Stimulated activated CD8-positive, alpha-beta memory T cell treated with anti-CD3 and anti-CD28 coated beads, Interleukin-2, amount 100 ng/mL, for 1 hour (primary cell): ENCODE results near the gene KRCC1.

Experiments
- DNase-seq, 2 donors: peaks; one replicate each; pipeline ENCODE4 v3.0.0-alpha.2; 2020; ENCODE audit warnings: low read depth in 2 of 2

The KRCC1 gene

GRCh38 chr2:88055371-88056128, at the start of gene KRCC1:
Gene KRCC1, minus strand, starts transcription at chr2:88055783. Its CDS starts 27,220 bp downstream, at chr2:88028563.
- peak; percentile 87 to 88 for DNase-seq

DNA sequence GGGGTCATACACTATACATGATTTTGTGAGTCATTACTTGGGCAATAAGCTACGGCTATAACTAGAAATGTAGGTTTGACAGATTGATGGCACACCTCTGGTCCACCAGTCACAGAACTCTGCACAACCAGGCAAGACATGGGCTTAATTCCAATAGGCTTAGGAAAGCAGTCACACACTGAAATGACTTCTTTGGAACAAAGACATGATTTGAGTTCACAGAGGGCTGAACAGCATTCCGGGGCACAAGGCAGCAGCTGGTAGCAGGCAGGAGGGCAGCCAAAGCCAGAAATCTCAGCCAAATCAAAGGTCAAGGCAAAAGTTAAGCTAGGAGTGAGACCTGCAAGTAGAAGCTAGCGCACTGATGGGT, 44.9 kb upstream of the KRCC1 start:
- DNase-seq = no peak

DNA sequence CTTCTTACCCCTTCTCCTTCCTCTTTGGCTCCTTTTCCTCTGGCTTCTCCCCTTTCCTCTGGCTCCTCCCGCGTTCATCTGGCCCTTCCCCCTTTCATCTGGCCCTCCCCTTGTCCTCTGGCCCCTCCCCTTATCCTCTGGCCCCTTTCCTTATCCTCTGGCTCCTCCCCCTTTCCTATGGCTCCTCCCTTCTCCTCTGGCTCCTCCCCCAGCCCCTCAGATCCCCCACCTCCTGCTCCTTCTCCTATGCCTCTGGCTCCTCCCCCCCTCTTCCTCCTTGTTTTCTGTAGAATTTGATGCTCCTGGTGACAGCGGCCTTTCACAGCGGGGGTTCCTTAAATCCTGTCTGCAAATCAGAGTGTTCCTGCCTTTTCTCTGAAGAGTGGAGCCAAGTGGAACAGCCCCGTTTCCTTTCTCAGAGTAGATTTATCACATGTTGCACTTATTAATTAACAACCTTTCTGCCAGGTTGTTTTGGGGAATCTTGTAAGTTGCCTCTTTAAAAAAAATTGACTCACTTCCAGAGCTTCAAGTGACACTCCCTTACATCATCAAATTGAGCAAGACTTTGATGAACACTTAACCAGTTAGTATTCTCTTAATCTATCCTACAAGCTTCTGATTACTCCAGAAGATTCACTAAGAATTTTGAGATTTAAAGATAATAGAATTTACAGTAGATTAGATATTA, 44.4 kb upstream of the KRCC1 start:
- no peak for DNase-seq

DNA sequence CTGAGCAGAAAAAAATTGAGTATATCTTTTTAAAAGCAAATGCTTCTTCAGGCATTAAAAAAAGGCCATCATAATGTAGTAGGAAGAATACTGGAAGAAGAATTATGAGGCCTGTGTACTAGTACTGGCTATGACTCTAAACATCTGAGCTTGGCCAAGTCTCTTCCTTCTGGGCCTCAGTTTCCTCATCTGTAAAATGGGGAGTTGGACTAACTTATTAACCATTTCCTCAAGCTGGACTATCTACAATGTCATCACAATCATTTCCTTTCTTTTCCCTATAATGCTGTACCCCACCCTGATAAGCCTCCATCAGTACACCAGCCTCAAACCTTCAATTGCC, 42.9 kb upstream of the KRCC1 start:
- DNase-seq = no peak

DNA sequence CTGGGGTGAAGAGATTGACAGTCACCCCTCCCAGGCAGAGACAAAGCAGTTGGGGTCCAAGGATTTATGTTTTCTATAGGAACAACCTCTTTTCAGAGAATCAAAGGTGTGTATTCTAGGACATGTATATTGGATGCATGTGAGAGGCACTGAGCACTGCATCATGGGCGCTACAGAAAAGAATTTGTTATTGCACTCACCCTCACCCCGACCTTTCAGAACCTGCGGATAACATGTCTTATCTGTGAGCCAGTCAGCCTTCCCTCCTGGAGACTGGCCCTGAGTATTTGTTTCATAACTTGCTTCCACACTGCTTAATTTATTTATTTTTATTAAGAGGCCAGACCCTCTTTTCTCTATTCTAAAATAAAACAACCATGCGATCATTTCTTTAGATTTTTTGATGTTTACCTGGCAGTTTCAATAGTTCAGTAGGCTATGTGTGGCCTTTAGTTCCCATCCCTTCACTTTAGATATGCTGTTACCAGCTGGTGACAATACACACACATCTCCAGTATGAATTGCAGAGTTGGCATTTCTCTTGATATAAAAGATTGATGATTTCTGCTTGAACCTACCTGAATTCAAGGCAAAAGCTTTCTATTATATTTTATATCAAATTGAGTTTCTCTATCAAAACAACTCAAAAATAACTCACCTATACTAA, 42.4 kb upstream of the KRCC1 start:
- no peak for DNase-seq

DNA sequence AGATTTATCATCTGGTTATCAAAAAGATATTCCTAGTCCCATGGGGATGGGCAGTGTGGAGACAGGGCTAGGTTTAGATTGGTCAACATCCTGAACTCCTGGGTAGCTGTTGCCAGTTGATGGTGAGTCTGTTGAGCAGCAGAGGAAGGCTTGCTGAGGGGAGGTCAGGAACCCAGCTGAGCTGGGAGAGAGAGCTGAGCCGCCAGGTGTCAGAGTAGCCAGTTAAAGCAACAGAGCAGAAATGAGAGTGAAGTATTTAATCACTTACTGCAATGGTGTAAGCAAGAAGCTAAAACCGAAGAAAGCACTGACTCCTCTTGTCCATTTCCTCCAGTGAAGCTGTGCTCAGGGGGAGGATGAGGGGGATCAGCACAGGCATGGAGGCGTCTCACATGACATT, 41.6 kb upstream of the KRCC1 start:
- DNase-seq = no peak

- no peak for DNase-seq
Measured at GRCh38 chr2:88096708-88097107, 41.1 kb upstream of the KRCC1 start.

DNA sequence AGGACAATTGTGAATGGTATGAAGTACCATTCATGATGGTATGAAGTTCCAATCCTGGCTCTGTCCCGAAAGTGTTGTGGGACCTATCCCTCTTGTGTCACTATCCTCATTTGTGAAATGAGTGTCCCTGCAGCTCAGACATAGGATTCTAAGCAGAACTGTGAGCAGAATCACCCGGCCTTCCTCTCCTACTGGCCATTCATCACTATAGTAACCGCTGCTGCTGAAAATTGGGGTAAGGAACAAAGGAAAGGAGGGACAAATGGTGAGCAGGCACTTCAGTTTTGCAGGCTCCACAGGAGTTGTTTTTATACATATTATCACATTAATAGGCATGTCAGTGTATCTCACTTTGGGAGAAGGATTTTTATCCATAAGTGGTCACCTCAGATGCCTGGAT, 39.4 kb upstream of the KRCC1 start:
- DNase-seq = no peak

DNA sequence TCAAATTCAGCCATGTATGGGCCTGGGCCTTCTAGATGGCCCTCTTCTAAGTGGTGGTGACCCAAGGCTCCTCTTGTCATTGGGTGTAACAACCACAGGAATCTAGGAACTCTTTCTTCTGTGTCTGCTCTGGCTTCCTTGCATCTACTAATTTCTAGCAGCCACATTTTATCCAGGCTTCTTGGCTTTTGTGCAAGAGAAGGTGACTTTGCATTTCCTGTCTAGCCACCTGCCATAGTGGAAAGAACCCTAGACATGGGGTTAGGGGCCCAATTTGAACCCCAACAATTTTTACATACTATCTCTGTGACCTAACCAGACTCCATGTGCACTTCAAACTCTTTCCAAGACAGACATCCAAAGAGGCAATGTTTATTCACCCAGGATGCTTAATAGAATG, 37.2 kb upstream of the KRCC1 start:
- no peak for DNase-seq

- DNase-seq = no peak
Measured at GRCh38 chr2:88091943-88092342, 36.4 kb upstream of the KRCC1 start.

GRCh38 chr2:88090446-88091283, 35.1 kb upstream of the KRCC1 start:
- DNase-seq = no peak

DNA sequence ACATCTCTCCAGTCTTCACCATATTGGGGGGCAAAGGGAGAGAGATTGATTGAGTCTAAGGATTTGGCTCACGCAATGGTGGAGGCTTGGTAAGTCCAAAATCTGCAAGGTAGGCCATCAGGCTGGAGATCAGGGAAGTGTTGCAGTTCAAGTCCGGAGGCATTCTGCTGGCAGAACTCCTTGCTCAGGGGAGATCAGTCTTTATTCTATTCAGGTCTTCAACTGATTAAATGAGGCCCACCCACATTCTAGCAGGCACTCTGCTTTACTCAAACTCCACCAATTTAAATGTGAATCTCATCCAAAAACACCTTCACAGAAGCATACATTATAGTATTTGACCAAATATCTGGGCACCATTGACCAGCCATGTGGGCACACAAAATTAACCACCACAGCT, 33.4 kb upstream of the KRCC1 start:
- DNase-seq = no peak

- no peak for DNase-seq
Measured at GRCh38 chr2:88087763-88088162, 32.2 kb upstream of the KRCC1 start.

GRCh38 chr2:88087073-88087472, 31.5 kb upstream of the KRCC1 start:
- no peak for DNase-seq

DNA sequence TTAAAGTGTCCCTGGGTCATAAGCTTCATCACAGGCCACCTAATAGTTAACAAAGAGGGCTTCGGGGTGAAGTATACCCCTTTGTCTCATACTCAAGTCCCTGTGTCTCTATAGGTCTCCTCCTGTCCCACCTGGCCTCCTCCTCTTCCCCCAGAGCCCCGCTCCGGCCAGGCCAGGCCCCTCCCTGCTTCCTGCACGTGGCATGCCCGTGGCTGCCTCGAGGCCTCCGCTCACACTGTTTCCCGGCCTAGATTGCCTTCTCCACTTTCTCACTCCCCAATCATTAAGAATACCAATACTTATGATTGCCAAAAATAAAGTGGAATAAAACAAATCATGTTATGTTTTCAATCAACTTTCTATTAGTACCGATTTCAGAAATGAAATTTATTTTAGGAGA, 30.8 kb upstream of the KRCC1 start:
- no peak for DNase-seq

DNA sequence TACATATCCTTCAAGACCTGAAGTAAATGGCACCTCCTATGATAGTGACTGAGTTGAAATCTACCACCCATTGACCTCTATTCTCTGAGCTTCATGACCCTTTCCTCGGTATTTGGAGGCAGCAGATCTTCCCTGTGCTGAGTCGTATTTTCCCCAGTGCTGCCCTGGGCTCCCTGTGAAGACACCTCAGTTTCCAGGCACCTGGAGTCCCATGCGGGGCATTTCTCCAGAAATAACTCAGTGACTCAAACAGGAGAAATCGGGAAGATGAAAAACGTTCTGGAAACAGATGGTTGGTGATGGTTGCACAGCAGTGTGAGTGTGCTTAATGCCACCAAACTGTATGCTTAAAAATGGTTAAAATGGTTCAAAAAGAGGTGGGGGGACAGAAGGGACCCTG, 30.0 kb upstream of the KRCC1 start:
- DNase-seq = no peak

DNA sequence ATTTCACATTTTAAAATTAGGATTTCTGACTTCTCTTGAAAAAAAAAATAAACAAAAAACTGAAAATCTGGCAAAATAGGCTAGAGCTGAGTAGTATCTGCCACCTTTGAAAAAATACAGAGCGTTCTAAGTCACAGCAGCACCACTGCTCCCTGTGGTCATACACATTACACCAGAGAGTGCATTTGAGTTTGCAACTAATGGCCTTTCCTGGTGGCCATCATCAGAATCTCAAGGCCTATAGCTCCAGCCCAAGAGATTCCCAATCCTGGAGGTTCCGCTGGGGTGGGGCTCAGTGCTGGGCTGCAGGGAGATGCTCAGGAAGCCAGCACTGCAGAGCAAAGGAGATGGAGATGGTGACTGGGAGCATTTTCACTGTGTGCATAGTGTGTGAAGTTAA, 29.5 kb upstream of the KRCC1 start:
- DNase-seq = no peak

DNA sequence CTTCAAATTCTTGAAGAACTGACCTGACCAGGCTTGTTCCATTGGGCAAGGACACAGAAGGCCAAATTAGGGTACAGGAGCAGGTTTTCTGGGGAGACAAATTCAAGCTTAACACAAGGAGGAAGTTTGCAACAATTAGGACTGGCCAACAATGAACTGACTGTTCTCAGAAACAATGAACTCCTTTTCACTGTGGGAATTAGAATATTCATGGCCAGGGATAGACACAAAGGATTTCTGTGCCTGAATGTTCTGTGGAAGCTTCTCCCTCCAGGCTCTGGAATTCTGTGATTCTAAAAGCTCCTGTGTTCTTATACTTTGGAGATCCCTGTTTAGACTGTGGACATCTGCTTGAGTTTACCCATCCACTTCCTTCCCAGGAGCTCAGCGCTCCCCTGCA, 27.2 kb upstream of the KRCC1 start:
- no peak for DNase-seq

DNA sequence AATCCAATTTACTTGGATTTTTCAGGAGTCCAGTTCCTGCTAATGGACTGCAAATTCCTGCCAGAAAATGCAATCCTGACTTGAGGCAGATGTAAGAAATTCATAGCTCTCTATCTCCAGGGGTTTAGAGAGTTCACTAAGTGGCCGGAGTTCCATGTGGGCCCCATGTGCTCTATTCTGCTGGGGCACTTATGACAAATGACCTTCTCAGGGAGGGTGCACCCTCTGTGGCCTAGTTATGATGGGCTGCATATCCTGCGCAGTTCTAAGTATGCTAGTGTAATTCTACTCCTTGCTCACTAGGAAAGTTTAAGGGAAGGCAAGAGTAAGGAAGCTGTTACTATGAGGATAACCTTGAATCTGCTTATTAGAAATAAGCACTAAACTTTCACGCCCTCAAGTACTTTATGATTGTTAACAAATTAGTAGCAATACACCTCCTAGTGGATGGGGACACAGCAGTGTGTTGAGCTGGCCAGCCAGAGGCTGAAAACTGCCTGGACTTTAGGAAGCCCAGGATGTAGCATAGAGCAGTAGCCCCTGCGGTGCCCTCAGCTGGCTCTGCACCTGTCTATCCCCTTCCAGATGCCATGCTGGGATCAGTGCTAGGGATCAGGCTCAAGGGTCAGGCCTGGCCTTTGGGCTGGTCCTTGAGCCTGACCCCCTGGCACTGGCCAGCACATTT, 26.5 kb upstream of the KRCC1 start:
- no peak for DNase-seq

- no peak for DNase-seq
Measured at GRCh38 chr2:88080545-88080944, 25.0 kb upstream of the KRCC1 start.

DNA sequence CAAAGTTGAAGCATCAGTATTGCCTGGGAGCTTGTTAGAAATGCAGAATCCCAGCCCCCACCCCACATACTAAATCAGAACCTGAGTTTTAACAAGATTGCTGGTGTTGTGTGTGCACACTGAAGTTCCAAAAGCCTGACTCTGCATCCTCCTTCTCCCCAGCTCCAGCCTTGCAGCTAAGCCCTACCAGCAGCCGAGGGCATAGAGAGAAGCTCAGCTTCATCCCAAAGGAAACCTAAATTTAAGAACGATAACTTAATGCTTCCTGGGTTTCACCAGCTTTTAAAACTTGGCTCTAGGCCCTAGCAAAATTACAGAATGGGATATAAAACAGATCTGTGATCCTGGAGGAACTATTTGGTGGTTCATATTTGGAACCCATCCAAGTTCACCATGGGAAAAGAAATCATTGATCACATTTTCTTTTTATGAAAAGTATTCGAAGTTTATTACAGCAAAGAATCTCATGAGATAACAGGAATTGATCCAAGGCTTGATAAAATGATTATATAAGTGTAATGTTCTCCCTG, 23.1 kb upstream of the KRCC1 start:
- no peak for DNase-seq
